Cardiac fibroblast (primary cell): Measurements from ENCODE around the gene SLC38A6.

Source experiments
- DNase-seq, 2 donors: peaks; one replicate each; pipeline versions ENCODE4 v3.0.0 to v3.0.0-alpha.2; 2010; ENCODE audit warnings: low read depth in 2 of 2
- H3K4me3 ChIP-seq, 2 donors: replicated peaks in 1 of 2; 1 replicate in 1 of 2; 2 replicates in 1 of 2; pipeline ENCODE4 v1.5.1; 2011; ENCODE audit warnings: low read depth in 2 of 2, low read length in 2 of 2, mild to moderate bottlenecking in 2 of 2, moderate library complexity in 1 of 2
- TF ChIP-seq, protein P1 (sequence below): IDR thresholded peaks from one replicate; pipeline ENCODE4 v1.5.1; 2011; ENCODE audit warnings: low read depth, mild to moderate bottlenecking, low read length, inconsistent platforms

Gene SLC38A6

DNA sequence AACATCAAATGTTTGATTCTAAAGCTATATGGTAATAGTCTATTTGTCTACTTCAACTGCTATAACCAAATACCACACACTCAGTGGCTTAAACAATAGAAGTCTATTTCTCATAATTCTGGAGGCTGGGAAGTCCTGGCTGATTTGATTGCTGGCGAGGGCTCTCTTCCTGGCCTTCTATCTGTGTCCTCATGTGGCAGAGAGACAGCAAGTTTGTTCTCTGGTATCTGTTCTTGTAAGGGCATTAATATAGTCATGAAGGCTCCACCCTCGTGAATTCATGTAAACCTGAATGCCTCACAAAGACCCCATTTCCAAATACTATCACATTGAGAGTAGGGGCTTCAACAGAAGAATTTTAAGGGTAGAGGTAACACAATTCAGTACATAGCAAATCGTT is 34.3 kb upstream of the SLC38A6 start:
- TF ChIP-seq, protein P1, sequence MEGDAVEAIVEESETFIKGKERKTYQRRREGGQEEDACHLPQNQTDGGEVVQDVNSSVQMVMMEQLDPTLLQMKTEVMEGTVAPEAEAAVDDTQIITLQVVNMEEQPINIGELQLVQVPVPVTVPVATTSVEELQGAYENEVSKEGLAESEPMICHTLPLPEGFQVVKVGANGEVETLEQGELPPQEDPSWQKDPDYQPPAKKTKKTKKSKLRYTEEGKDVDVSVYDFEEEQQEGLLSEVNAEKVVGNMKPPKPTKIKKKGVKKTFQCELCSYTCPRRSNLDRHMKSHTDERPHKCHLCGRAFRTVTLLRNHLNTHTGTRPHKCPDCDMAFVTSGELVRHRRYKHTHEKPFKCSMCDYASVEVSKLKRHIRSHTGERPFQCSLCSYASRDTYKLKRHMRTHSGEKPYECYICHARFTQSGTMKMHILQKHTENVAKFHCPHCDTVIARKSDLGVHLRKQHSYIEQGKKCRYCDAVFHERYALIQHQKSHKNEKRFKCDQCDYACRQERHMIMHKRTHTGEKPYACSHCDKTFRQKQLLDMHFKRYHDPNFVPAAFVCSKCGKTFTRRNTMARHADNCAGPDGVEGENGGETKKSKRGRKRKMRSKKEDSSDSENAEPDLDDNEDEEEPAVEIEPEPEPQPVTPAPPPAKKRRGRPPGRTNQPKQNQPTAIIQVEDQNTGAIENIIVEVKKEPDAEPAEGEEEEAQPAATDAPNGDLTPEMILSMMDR, result no peak
- H3K4me3 ChIP-seq, result no peak overlapping the region
- no peak for DNase-seq

DNA sequence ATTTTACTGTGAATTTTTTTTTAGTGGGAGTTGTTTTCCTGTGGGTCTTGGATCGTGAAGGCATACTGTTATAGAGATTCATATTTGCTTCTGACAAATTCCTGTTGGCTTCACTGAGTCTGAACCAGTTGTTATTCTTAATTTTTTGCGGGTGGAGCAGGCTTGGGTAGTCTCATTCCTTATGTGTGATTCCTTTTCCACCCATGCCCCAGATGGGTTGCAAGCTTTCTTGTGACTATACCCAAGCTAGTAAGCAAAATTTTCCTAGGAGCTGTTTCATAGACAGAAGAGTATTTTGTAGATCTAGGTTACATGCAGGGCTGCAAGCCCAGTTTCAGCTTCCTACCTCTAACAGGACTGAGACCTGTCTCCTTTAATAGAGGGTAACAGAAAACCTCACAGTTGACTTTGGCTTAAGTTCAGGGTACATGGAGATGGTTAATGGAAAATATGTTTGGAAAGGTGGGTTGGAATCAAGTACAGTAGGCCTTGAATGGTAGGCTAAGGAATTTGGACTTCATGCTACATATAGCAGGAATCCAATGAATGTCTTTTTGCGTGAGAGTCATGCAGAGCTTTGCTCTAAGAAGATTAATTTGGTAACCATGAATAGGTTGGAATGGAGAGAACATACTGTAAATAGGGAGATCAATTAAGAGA is 29.1 kb upstream of the SLC38A6 start:
- TF ChIP-seq, protein P1, result no peak
- peak in 1 of 2 donors; percentile 64 for DNase-seq
- no peak overlapping the region for H3K4me3 ChIP-seq

DNA sequence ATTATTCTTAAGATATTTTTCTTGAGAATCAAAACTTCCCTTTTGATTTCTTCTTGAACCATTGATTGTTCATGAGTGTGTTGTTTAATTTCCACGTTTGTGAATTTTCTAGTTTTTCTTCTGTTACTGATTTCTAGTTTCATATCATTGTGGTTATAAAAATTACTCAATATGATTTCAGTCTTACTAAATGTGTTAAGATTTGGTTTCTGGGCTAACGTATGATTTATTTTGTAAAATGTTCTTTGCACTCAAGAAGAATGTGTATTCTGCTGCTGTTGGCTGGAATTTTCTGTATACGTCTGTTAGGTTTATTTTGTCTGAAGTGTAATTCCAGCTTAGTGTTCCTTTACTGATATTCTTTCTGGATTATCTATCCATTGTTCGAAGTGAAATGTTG is 24.8 kb upstream of the SLC38A6 start:
- TF ChIP-seq, protein P1, result no peak
- no peak overlapping the region for H3K4me3 ChIP-seq
- DNase-seq, result no peak

DNA sequence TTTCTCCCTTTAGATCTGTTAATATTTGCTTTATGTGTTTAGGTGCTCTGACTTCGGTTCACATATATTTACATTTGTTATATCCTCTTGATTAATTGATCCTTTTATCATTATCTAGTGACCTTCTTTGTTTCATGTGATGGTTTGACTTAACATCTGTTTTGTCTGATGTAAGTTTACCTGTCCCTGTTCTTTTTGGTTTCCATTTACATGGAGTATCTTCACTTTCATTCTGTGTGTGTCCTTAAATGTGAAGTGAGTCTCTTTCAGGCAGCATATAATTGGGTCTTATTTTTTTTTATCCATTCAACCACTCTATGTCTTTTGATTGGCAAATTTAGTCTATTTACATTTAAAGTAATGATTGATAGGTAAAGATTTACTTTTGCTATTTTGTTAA is 24.4 kb upstream of the SLC38A6 start:
- H3K4me3 ChIP-seq, result no peak overlapping the region
- DNase-seq, result no peak
- TF ChIP-seq, protein P1, result no peak

DNA sequence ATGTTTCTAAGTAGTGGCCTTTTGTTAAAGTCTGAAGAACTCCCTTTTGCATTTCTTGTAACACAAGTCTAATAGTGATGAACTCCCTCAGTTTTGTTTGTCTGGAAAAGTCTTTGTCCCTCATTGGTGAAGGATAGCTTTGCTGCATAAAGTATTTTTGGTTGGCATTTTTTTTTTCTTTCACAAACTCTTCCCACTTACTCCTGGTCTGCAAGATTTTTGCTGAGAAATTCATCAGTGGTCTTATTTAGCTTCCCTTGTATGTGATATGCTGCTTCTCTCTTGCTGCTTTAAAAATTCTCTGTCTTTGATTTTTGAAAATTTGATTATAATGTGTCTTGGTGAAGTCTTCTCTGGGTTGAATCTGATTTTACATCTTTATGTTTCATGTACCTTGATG is 22.9 kb upstream of the SLC38A6 start:
- no peak overlapping the region for H3K4me3 ChIP-seq
- no peak for DNase-seq
- TF ChIP-seq, protein P1, result no peak

DNA sequence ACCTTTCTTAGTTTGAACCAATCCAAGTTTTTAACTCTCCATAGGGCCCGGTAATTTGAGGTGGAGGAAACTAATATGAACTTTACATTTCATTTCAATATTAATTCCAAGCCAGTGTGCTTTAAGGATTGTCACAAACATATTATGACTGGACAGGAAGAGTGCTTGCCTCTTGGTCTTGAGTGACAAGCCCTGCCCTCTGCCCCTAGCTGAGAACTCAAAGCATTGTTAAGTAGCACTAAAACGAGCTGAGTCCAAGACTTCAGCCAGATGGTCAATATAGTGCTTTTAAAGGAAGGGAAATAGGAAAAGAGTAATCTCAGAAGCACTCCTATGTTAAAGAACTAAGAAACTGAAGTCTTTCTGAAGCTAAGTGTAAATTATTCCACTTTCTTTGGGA is 17.3 kb upstream of the SLC38A6 start:
- TF ChIP-seq, protein P1, result no peak
- H3K4me3 ChIP-seq, result no peak overlapping the region
- no peak for DNase-seq

DNA sequence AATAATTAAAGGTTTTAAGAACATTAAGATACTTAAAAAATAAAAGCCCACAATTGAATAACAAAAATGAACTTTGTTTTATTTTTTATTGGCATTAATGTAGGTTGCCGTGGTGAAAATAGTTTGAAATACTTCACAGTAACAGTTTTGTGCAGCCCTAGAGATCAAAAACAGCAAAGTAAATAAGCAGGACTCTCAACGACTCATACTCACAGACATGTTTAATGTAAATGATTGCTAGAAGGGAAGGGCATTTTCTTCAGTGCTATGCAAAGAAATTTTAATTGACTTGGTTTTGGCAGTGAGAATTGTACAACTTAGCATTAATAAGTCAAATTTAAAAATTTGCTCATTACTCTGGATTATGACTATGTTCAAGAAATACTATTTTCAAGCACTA is 16.1 kb upstream of the SLC38A6 start:
- TF ChIP-seq, protein P1, result no peak
- DNase-seq, result no peak
- H3K4me3 ChIP-seq, result no peak overlapping the region
